ENCODE results near the gene CNTN5.
"Not testable (repeated sequence)": the region's sequence is repeated elsewhere in the genome, so short reads cannot be mapped to it uniquely, and the experiment has no call there.

Gene CNTN5

GRCh38 chr11:100151944-100152343 lies 1131.2 kb downstream of the CNTN5 start:
- DNase-seq = no peak

GRCh38 chr11:100152766-100153165 lies 1132.0 kb downstream of the CNTN5 start:
- DNase-seq = no peak

GRCh38 chr11:100163471-100163870 lies 1142.7 kb downstream of the CNTN5 start:
- no peak for DNase-seq

- no peak for DNase-seq
These were observed 1154.1 kb downstream of the CNTN5 start for GRCh38 chr11:100174881-100175280.

- DNase-seq = no peak
These were observed 1155.7 kb downstream of the CNTN5 start for GRCh38 chr11:100176456-100176855.

- DNase-seq = no peak
These were observed 1156.9 kb downstream of the CNTN5 start for GRCh38 chr11:100177651-100178050.

- DNase-seq = no peak
These were observed 1161.6 kb downstream of the CNTN5 start for GRCh38 chr11:100182350-100182749.

GRCh38 chr11:100182927-100183326 lies 1162.2 kb downstream of the CNTN5 start:
- no peak for DNase-seq

- DNase-seq = no peak
These were observed 1164.8 kb downstream of the CNTN5 start for GRCh38 chr11:100185588-100185987.

- DNase-seq = no peak
These were observed 1167.5 kb downstream of the CNTN5 start for GRCh38 chr11:100188137-100188783.

- no peak for DNase-seq
These were observed 1169.6 kb downstream of the CNTN5 start for GRCh38 chr11:100190395-100190794.

- DNase-seq = no peak
These were observed 1171.4 kb downstream of the CNTN5 start for GRCh38 chr11:100192181-100192580.

- DNase-seq = no peak
These were observed 1183.0 kb downstream of the CNTN5 start for GRCh38 chr11:100203789-100204188.

GRCh38 chr11:100205926-100206325 lies 1185.2 kb downstream of the CNTN5 start:
- DNase-seq = no peak

- no peak for DNase-seq
These were observed 1187.5 kb downstream of the CNTN5 start for GRCh38 chr11:100208207-100208606.

- no peak for DNase-seq
These were observed 1194.0 kb downstream of the CNTN5 start for GRCh38 chr11:100214791-100215190.

- no peak for DNase-seq
These were observed 1200.1 kb downstream of the CNTN5 start for GRCh38 chr11:100220801-100221200.

GRCh38 chr11:100221791-100222190 lies 1201.0 kb downstream of the CNTN5 start:
- no peak for DNase-seq

GRCh38 chr11:100224541-100225034 lies 1203.8 kb downstream of the CNTN5 start:
- DNase-seq = no peak

- no peak for DNase-seq
These were observed 1208.3 kb downstream of the CNTN5 start for GRCh38 chr11:100229086-100229485.

GRCh38 chr11:100232006-100232405 lies 1211.3 kb downstream of the CNTN5 start:
- DNase-seq = no peak

GRCh38 chr11:100235085-100235484 lies 1214.3 kb downstream of the CNTN5 start:
- DNase-seq = no peak

- no peak for DNase-seq
These were observed 1219.3 kb downstream of the CNTN5 start for GRCh38 chr11:100240025-100240539.

GRCh38 chr11:100247704-100248103 lies 1227.0 kb downstream of the CNTN5 start:
- no peak for DNase-seq

- DNase-seq = not testable (repeated sequence)
These were observed 1236.6 kb downstream of the CNTN5 start for GRCh38 chr11:100257238-100257803.
